ENCODE measurements around the gene HNRNPLL.

The HNRNPLL gene

DNA sequence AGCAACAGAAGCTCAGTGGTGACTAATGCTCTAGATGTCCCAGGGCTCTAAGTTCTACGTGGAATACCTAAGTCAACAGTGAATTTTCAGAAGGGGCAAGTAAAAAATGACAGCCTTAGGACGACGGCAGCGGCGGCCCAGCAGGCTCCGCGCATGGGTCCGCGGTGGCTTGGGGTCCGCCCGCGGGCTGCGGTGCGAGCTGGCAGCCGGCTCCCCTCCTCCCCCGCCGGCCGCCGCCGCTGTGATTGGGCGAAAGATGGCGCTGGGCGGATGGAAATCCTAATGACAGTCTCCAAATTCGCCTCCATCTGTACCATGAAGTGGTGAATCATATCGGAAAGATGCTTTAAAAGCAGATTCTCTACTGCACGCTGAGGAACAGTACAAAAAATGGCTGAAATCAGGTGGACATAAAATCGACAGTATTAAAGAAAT, 74.7 kb downstream of the HNRNPLL start:
- H3K4me3 ChIP-seq (ENCODE audit: low read depth, low read length) = peak overlapping the region; percentile 30
- peak; percentile 89 for DNase-seq (ENCODE audit: low read depth)
- TF ChIP-seq MYC (IDR thresholded peaks at IDR 0.05; ENCODE audit: low read depth, low read length) = no peak
- TF ChIP-seq CTCF (IDR thresholded peaks at IDR 0.05; ENCODE audit: low read depth, low read length) = no peak
- TF ChIP-seq, protein P1, sequence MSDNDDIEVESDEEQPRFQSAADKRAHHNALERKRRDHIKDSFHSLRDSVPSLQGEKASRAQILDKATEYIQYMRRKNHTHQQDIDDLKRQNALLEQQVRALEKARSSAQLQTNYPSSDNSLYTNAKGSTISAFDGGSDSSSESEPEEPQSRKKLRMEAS (IDR thresholded peaks at IDR 0.05; ENCODE audit: low read depth, low read length) = no peak
- TF ChIP-seq POLR2A (IDR thresholded peaks at IDR 0.05; ENCODE audit: extremely low read depth, insufficient read length) = no peak

DNA sequence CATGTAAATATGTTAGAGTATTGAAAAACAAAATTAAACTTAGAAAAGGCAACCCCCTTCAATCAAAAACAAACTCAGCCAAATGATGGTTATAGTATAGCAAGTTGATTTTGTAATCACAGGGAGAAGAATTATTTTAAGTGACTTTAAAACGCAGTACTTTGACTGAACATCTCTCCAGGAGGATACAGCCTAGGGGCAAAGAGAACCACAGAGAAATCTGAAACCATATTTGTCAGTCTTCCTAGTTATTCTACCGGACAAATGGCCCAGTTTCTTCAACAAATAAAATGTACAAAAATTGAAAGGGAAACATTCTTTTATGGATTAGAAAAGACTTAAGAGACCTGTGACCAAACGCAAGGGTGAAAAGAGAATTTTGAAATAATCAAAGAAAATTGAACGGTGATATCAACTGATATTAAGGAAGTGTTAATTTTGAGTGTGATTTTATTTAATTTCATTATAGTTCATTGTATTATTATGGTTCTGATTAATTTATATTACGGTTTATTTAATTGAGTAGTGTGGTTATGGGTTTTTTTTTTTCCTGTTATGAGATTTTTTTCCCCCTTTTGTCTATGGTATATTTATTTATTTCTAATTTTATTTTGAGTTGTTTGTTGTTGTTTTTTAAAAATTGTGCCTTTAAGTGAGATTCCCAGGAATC, 75.3 kb downstream of the HNRNPLL start:
- H3K4me3 ChIP-seq (ENCODE audit: low read depth, low read length) = peak overlapping the region; percentile 30
- no peak for DNase-seq (ENCODE audit: low read depth)
- TF ChIP-seq POLR2A (IDR thresholded peaks at IDR 0.05; ENCODE audit: extremely low read depth, insufficient read length) = no peak
- no peak for TF ChIP-seq CTCF (IDR thresholded peaks at IDR 0.05; ENCODE audit: low read depth, low read length)
- TF ChIP-seq, protein P1 (IDR thresholded peaks at IDR 0.05; ENCODE audit: low read depth, low read length) = no peak
- TF ChIP-seq MYC (IDR thresholded peaks at IDR 0.05; ENCODE audit: low read depth, low read length) = no peak

DNA sequence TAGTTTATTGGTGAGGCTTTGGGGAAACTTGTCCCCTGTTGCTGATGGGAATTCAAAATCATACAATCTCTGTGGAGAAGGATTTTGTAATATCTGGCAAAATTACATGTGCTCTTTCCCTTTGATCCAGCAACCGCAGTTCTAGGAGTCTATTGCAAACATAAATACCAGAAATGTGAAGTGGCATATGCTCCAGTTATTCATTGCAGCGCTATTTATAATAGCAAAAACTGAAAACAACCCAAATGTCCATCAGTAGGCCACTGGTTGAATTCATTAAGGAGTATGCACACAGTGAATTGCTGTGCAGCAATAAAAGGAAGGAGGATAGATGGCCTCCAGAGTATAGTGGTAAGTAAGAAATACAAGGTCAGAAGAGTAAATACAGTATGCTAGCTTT, 76.5 kb downstream of the HNRNPLL start:
- H3K4me3 ChIP-seq (ENCODE audit: low read depth, low read length) = no peak overlapping the region
- no peak for DNase-seq (ENCODE audit: low read depth)
- TF ChIP-seq, protein P1 (IDR thresholded peaks at IDR 0.05; ENCODE audit: low read depth, low read length) = no peak
- no peak for TF ChIP-seq CTCF (IDR thresholded peaks at IDR 0.05; ENCODE audit: low read depth, low read length)
- TF ChIP-seq POLR2A (IDR thresholded peaks at IDR 0.05; ENCODE audit: extremely low read depth, insufficient read length) = no peak
- TF ChIP-seq MYC (IDR thresholded peaks at IDR 0.05; ENCODE audit: low read depth, low read length) = no peak

DNA sequence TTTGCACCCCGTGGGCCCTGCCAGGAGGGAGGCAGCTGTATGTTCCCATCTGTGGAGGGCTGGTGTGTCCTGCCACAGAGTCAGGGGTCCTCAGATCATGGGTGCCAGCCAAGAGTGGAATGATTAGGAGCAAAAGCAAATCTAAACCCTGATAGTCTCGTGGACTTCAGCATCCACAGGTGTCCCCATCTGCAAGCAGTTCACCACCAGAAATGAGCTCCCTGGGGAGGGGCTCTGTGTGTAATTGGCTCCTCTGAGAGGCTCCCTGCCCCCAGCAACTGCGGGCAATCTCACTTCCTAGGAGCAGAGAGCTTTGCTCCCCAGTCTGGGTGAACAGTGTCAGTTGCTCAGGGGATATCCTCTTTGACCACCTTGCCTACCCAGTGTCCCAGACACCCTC, 78.1 kb downstream of the HNRNPLL start:
- no peak for TF ChIP-seq CTCF (IDR thresholded peaks at IDR 0.05; ENCODE audit: low read depth, low read length)
- no peak for TF ChIP-seq POLR2A (IDR thresholded peaks at IDR 0.05; ENCODE audit: extremely low read depth, insufficient read length)
- TF ChIP-seq MYC (IDR thresholded peaks at IDR 0.05; ENCODE audit: low read depth, low read length) = no peak
- TF ChIP-seq, protein P1 (IDR thresholded peaks at IDR 0.05; ENCODE audit: low read depth, low read length) = no peak
- no peak for DNase-seq (ENCODE audit: low read depth)
- H3K4me3 ChIP-seq (ENCODE audit: low read depth, low read length) = no peak overlapping the region

GRCh38 chr2:38523728-38524437, 78.8 kb downstream of the HNRNPLL start:
- peak; percentile 29 for DNase-seq (ENCODE audit: low read depth)
- H3K4me3 ChIP-seq (ENCODE audit: low read depth, low read length) = no peak overlapping the region
- TF ChIP-seq POLR2A (IDR thresholded peaks at IDR 0.05; ENCODE audit: extremely low read depth, insufficient read length) (no peak), CTCF (IDR thresholded peaks at IDR 0.05; ENCODE audit: low read depth, low read length) (peak; percentile 47), MYC (IDR thresholded peaks at IDR 0.05; ENCODE audit: low read depth, low read length) (no peak)
- TF ChIP-seq, protein P1 (IDR thresholded peaks at IDR 0.05; ENCODE audit: low read depth, low read length) = no peak

All from NB4 (cell line).